Muscle layer of duodenum (tissue), 2 donors: ENCODE measurements around the gene DLG1.
"Not testable (repeated sequence)": the region's sequence is repeated elsewhere in the genome, so short reads cannot be mapped to it uniquely, and the experiment has no call there.

Source experiments
- H3K27ac ChIP-seq: one replicate; pipeline ENCODE4 v1.7.0; 2013; ENCODE audit warnings: mild to moderate bottlenecking, low read length
- H3K27me3 ChIP-seq: one replicate; pipeline ENCODE4 v1.7.0; 2013; ENCODE audit warnings: low read depth, mild to moderate bottlenecking, control low read depth, low read length
- H3K36me3 ChIP-seq, 2 donors: one replicate each; pipeline ENCODE4 v1.7.0; 2013; ENCODE audit warnings: low read length in 2 of 2, control low read depth in 1 of 2, mild to moderate bottlenecking in 1 of 2; ENCODE audit not compliant: insufficient read depth in 2 of 2, control insufficient read depth in 1 of 2
- H3K4me1 ChIP-seq, 2 donors: one replicate each; pipeline ENCODE4 v1.7.0; 2013; ENCODE audit warnings: low read length in 2 of 2, mild to moderate bottlenecking in 2 of 2, control low read depth in 1 of 2, moderate library complexity in 1 of 2; ENCODE audit not compliant: insufficient read depth in 2 of 2, control insufficient read depth in 1 of 2
- H3K4me3 ChIP-seq, 2 donors: one replicate each; pipeline ENCODE4 v1.7.0; 2013; ENCODE audit warnings: low read length in 2 of 2, low read depth in 1 of 2, mild to moderate bottlenecking in 1 of 2
- H3K9me3 ChIP-seq, 2 donors: one replicate each; pipeline ENCODE4 v1.7.0; 2013; ENCODE audit warnings: low read length in 2 of 2, control low read depth in 1 of 2, mild to moderate bottlenecking in 1 of 2; ENCODE audit not compliant: control insufficient read depth in 1 of 2
- donor health status: healthy.

Gene DLG1

DNA sequence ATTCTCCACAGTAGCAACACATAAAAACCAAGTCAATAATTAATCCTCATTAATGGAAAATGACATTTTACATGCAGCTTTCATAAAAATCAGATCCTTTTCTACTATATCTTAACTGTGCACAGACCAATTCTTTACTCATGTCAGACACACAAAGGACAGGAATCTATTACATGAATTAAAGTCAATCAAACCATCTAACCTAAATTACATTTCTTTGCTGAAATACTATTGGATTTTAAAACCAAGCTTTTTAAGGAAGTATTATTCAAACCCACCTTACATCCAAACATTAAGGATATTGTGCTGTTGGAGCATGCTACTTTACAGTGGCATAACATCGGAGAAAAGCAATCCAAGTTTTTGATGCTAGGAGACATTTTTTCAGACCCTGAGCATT is 72.8 kb downstream of the DLG1 start:
- H3K4me1 ChIP-seq = peaks cover 3 to 29% of the 10 kb centered on the region in 2 donors
- no peak overlapping the region for H3K27ac ChIP-seq
- no peaks in the 10 kb centered on the region for H3K9me3 ChIP-seq
- no peak overlapping the region for H3K4me3 ChIP-seq
- H3K27me3 ChIP-seq = no peaks in the 10 kb centered on the region
- H3K36me3 ChIP-seq = no peaks in the 10 kb centered on the region

DNA sequence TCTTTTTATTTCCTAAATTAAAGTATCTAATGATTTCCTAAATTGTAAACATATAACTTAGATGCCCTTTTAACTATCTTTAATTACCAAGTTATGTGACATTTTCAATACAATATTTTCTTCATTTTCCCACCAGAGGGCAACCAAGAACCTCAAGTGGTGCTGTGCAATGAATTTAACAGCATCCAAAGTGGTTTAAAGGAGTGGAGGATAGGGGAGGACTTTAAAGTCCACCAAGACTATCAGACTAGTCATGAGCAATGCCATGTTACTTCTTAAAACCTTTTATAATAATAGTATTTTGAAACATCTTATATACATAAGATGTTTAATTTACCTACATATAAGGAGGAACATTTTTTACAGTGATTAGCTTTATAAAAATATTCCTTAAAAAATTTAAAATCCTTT is 74.4 kb downstream of the DLG1 start:
- Histone ChIP-seq H3K9me3 (no peaks in the 10 kb centered on the region), H3K27ac (no peak overlapping the region), H3K27me3 (no peaks in the 10 kb centered on the region), H3K36me3 (no peaks in the 10 kb centered on the region), H3K4me3 (no peak overlapping the region), H3K4me1 (peaks cover 0 to 29% of the 10 kb centered on the region in 2 donors)

DNA sequence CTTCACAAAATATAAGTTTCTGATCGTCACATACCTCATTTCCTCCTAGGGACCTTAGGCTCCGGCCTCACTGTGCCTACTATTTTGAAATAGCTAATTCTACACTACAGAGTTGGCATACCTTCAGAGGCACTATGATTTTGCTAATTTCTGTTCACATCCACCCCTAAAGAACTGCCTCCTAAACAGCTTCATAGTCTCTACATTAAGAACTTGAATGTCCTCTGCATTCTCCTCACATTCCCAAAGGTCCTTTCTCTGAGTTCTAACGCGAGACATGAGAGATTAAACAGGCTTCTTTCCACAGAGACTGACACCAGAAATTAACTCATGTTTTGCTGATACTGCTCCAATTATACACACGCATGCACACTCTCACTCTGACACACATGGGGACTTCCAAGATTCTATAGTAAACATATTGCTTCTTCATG is 75.5 kb downstream of the DLG1 start:
- Histone ChIP-seq H3K36me3 (no peaks in the 10 kb centered on the region), H3K27ac (no peak overlapping the region), H3K27me3 (no peaks in the 10 kb centered on the region), H3K4me3 (no peak overlapping the region), H3K4me1 (peaks cover 0 to 26% of the 10 kb centered on the region in 2 donors), H3K9me3 (no peaks in the 10 kb centered on the region)

DNA sequence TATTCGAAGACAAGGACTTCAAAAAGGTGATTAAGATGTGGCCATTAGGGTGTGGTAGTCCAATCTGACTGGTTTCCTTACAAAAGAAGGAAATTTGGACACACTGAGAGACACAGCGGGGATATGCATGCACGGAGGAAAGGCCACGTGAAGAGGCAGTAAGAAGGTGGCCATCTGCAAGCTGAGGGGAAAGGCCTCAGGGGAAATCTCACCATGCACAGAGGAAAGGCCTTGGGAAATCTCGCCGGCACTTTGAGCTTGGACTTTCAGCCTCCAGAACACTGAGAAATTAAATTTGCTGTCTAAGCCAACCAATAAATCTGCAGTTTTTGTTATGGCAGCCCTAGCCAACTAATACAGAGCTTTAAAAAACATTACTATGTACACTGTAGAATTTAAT is 78.8 kb downstream of the DLG1 start:
- Histone ChIP-seq H3K27ac (no peak overlapping the region), H3K4me3 (no peak overlapping the region), H3K36me3 (no peaks in the 10 kb centered on the region), H3K27me3 (no peaks in the 10 kb centered on the region), H3K4me1 (peaks cover 0 to 35% of the 10 kb centered on the region in 2 donors), H3K9me3 (no peaks in the 10 kb centered on the region)

DNA sequence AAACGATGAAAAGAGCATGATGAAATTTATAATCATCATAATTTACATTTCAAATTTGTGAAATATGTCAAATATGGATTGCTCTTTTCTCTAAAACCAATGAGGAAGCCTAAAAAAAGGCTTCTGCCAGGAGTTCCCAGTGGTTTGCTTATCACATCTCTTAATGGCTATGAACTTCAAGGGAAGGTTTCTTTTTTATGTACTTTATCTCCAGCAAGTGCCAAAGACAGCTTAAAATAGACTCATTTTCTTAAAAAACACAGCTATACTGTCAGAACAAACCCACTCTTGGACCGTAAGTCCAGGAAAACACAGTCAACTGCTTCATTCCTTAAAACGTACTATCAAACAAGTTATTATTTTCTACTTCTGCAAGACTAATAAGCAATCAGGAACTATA is 80.2 kb downstream of the DLG1 start:
- H3K36me3 ChIP-seq = no peaks in the 10 kb centered on the region
- H3K4me1 ChIP-seq = peaks cover 0 to 33% of the 10 kb centered on the region in 2 donors

DNA sequence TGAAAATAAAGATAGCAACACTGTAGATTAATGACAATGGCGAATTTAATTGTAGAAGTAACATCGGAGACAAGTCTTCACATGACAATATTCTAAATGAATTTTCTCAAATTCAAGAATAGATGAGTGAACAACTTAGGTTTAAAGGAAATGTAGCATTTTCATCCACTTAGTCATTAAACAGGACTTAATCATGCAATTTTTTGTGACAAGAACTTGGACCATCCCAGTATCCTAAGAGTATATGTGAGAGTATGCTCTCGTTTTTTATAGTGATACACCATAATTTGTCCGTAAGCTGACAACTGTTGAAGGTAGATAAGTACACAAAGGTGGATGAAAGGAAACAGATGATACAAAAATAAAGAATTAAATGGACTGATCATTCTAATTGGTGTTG is 81.5 kb downstream of the DLG1 start:
- H3K27ac ChIP-seq = no peak overlapping the region
- no peaks in the 10 kb centered on the region for H3K27me3 ChIP-seq
- H3K4me1 ChIP-seq = peaks cover 0 to 20% of the 10 kb centered on the region in 2 donors
- no peaks in the 10 kb centered on the region for H3K9me3 ChIP-seq
- no peaks in the 10 kb centered on the region for H3K36me3 ChIP-seq
- H3K4me3 ChIP-seq = no peak overlapping the region

More for the DNA sequence above, 80.2 kb downstream of the DLG1 start:
- Histone ChIP-seq H3K27me3 (no peaks in the 10 kb centered on the region), H3K4me3 (no peak overlapping the region), H3K9me3 (no peaks in the 10 kb centered on the region), H3K27ac (no peak overlapping the region)

DNA sequence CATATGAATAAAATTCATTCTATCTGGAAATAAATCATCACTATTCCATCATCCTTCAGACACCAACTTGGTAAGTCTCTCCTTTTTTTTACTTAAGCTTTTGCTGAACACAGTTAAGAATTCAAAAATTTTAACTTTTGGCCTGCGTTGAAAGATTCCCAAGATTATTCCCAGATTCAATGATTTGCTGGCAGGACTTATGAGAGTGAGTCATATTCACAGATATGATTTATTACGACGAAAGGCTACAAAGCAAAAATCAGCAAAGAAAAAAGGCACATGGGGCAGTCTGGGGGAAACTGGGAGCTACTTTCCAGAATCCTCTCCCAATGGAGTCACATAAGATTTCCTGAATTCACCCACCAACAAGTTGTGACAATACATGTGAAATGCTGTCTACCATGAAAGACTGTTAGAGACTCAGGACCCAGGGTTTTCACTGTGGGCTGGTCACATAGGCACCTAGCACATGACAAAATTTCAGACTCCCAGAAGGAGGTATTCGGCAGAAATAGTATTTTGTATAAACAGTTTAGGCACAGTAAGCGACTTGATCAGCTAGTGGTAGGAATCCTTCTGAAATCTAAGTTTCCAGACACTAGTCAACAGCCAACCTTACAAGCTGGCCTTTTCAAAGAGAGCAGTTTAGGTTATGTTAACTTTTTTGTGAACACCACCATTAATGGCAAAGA is 82.1 kb downstream of the DLG1 start:
- no peaks in the 10 kb centered on the region for H3K36me3 ChIP-seq
- H3K27ac ChIP-seq = no peak overlapping the region
- no peaks in the 10 kb centered on the region for H3K27me3 ChIP-seq
- H3K4me3 ChIP-seq = no peak overlapping the region
- no peaks in the 10 kb centered on the region for H3K9me3 ChIP-seq
- H3K4me1 ChIP-seq = peaks cover 0 to 15% of the 10 kb centered on the region in 2 donors

DNA sequence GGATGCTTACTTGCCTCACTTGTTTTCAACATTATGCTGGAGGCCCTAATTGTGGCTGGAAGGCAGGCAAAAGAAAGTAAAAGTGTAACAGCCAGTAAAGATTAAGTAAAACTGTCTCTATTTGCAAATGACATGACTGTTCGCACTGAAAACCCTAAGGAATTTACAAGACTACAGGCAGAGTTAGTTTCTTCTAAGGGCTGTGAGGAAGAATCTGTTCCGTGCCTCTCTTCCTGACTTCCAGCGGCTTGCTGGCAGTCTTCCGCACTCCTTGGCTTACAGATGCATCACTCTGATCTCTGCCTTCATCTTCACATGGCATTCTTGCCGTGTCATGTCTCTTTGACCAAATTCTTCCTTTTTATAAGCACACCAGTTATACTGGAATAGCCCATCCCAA is 86.1 kb downstream of the DLG1 start:
- no peak overlapping the region for H3K4me3 ChIP-seq
- peaks cover 0 to 5% of the 10 kb centered on the region in 2 donors for H3K4me1 ChIP-seq
- no peak overlapping the region for H3K27ac ChIP-seq
- no peaks in the 10 kb centered on the region for H3K36me3 ChIP-seq
- no peaks in the 10 kb centered on the region for H3K27me3 ChIP-seq
- H3K9me3 ChIP-seq = no peaks in the 10 kb centered on the region

DNA sequence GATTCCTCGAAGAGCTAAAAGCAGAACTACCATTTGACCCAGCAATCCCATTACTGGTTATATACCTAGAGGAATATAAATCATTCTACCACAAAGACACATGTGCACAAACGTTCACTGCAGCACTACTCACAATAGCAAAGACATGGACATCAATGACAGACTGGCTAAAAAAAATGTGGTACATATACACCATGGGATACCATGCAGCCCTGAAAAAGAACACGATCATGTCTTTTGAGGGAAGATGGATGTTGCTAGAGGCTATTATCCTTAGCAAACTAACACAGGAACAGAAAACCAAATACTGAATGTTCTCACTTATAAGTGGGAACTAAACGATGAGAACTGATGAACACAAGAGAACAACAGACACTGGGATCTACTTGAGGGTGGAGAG is 86.7 kb downstream of the DLG1 start:
- not testable (repeated sequence) for H3K4me1 ChIP-seq, H3K9me3 ChIP-seq, H3K27ac ChIP-seq, H3K36me3 ChIP-seq, H3K27me3 ChIP-seq, H3K4me3 ChIP-seq

DNA sequence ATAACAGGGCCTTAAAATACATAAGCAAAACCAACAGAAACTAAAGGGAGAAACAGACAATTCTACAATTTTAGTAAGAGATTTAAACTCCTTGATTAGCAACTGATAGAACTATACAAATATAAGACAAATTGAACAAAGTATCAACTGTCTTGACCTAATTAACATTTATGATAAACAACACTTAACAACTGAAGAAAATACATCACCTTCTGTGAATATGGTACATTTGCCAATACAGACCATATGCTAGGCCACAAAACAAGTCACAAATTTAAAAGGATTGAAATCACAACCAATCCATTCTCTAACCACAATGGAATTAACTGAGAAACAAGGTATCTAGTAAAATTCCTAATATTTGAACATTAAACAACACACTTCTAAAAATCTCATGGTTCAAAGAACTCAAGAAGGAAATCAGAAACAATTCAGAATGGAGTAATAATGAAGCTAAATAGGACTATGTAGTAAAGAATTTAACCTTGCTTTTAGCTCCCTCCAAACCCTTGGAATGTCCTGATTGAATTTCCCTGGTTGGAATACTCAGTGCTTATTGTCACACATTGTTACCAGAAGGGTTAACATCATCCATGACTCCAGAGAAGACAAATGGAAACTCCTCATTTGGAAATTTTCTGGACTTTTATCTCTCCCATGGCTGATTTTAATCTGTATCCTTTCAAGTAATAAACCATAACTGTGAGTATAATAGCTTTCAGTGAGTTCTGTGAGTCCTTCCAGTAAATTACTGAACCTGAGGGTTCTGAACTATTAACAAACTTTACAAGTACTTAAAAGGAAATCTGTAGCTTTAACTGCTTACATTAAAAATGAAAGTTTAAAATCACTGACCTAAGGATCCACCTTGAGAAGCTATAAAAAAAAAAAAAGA is 88.8 kb downstream of the DLG1 start:
- peaks cover 2 to 5% of the 10 kb centered on the region in 2 donors for H3K4me1 ChIP-seq
- H3K9me3 ChIP-seq = no peaks in the 10 kb centered on the region
- no peaks in the 10 kb centered on the region for H3K36me3 ChIP-seq
- H3K27ac ChIP-seq = no peak overlapping the region
- H3K4me3 ChIP-seq = no peak overlapping the region
- no peaks in the 10 kb centered on the region for H3K27me3 ChIP-seq

DNA sequence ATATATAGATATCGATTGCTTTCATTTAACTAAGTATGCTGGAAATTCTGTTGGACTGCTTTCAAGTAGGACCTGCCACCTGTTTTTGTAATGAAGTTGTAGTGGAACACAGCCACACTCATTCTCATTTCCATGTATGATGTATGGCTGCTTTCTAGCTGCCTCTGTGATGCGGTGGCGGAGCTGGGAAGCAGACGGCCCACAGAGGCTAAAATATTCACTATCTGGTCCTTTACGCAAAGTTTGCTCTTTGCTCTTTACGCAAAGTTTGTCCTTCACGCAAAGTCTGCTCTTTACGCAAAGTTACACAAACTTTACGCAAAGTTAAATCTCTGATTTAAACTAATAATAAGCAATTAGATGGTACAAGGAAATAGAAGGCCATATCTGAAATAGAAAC is 91.5 kb downstream of the DLG1 start:
- H3K4me1 ChIP-seq = peaks cover 11 to 21% of the 10 kb centered on the region in 2 donors

More for the DNA sequence above, 91.5 kb downstream of the DLG1 start:
- Histone ChIP-seq H3K4me3 (no peak overlapping the region), H3K27me3 (no peaks in the 10 kb centered on the region), H3K27ac (no peak overlapping the region), H3K9me3 (no peaks in the 10 kb centered on the region), H3K36me3 (no peaks in the 10 kb centered on the region)
